HG03378 (cell line): ENCODE data around the gene PAXIP1.

Source experiments
- ATAC-seq: cut with Tn5 transposase; IDR thresholded peaks from one replicate; pipeline ENCODE4 v1.9.1; 2021; ENCODE audit warnings: mild to moderate bottlenecking, moderate library complexity; ENCODE audit not compliant: unreplicated experiment

Gene PAXIP1

DNA sequence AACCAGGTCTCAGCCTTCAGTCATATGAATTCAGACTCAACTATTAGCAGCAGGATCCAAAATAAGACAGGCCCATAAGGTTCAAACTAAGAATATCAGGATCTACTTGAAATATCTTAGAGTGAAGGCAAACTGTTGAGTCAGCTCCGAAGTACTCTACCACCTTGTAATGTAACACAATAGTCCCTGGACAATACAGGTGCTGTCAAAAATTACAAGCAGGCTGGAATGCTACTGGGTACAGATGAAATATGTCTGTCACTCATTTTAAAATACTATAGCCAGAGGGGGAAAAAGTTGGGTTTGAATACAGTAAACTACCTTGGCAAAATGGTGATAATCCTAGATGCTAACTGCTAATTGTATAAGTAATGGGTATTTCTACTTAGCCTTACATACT is 6.8 kb downstream of the PAXIP1 start:
- no peak for ATAC-seq

DNA sequence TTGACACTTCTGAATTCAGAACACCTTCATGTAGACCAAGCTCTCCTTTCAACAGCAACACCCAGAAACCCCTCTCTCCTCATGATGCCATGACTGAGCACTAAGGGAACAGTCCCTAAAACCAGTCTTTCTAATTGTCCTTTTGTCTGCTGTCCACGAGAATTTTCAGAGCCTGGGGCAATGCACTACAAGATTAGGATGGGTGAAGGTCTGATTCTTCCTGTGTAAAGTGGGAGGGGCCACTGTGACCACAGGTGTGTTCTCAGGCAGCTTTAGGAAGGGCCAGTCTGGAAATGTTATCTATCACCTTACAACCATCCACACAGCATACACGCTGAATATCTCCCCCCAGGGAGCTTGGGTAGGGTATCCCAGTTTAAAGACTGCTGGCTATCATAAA is 7.9 kb downstream of the PAXIP1 start:
- ATAC-seq = no peak

DNA sequence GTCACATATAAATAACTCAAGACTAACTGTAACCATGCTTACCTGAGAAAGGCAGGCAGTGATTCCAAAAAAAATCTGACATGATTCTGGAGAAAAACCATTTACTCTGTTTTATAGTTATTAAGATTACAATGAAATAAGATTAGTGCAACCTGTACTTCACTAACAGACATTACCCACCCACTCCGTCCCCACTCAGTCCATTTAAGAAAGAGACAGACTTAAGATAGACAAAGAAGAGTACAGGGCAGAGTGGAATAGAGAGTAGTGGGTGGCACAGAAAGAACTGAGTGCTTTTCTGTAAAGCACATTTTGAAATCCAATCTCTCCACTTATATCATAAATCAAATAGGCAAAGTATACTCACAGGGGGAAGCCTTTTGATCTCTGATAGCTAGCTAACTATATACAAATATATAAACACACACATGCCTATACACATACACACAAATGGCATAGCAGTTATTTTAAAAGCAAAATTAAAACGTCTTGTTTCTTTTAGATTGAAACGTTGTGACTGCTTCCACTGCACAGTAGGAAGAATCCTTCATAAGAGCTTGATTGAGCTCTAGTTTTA is 11.9 kb downstream of the PAXIP1 start:
- no peak for ATAC-seq

DNA sequence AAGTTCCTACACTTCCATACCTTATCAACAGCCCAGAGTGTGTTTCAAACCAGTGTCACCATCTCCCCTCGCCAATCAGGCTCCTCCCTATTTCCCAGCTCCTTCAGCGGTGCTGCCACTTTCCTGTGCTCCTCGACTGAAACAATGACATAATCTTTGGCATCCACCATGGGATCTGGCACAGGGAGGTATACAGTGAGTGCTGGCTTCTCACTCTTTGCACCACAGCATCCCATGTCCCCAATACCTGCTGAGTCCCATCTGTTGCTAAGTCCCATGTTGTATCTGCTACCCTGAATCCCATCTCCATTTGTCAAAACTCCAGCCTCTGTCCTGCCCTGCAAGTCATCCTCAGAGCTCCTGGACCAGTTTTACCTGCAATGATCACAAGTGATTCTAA is 15.4 kb downstream of the PAXIP1 start:
- no peak for ATAC-seq

DNA sequence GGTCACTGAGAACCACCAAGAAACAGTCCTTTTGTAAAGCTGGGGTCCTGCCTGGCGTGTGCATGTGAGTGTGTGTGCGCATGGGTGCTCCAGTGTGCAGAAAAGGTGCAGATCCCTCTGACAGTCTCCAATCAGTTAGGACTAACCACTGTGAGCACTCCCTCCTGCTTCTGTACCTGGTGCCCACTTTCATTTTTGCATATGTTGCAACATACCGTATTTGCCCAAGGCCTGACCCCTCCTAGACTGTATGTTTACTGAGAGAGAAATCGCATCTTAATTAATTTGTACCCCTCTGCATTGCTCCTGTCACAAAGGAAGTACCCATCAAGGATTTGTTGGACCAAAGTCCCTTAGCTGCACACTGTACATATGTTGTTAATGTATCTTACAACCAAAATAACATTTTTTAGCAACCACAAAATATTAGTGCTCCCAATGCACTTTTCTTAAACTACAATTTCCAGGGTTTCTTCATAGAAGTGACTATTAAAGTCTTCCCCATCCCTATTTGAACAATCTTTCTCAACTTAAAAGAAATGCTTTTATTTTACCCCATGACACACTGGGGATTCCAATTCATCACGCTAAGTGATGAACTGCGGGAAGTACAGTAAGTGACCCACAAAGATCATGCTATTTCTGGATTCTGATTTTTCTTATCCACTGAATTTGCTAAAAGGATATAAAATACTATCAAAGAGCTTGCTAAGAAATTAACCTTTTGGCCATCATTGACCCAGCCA is 16.6 kb downstream of the PAXIP1 start:
- ATAC-seq = no peak

DNA sequence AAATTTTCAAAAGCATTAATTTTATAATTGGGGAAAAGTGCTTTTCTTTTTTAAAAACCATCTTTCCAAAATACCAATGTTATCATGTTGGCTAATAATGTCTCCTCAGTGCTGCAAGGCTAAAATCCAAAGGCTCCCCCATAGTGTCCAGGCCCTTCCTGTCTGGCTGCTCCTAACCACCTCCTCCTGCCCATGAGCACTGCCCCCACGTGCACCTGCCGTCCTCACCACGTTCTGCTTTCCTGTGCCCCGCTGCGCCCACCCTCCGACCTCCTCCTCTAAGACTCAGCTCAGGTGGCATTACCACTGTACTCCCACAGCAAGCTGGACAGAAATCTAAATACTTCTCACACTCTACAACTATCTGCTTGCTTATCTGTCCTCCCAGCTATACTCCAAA is 17.7 kb downstream of the PAXIP1 start:
- no peak for ATAC-seq

DNA sequence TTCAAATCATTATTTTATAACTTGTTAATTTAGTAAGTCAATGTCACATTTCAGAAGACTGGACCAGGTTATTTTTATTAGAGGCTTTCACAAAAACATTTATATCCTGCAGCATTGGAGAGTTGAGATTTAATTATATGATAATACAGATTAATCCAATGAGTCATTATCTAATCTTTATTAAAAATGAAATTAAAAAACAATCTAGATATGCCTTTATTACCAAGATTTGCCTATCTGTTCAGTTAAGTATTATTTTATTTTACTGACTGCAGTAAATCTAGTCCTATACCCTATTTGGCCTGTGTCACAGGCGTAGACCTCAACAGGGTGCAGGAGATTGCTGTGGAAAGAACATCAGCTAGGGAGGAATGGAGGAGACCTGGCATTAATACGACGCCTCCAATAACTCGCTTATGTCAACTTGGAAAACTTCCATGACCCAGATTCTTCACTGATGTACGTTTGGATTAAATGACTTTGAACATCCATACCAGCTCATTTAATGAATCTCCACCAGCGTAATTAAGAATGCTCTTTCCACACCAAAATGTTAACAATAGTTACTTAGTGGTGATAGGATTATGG is 18.2 kb downstream of the PAXIP1 start:
- no peak for ATAC-seq

DNA sequence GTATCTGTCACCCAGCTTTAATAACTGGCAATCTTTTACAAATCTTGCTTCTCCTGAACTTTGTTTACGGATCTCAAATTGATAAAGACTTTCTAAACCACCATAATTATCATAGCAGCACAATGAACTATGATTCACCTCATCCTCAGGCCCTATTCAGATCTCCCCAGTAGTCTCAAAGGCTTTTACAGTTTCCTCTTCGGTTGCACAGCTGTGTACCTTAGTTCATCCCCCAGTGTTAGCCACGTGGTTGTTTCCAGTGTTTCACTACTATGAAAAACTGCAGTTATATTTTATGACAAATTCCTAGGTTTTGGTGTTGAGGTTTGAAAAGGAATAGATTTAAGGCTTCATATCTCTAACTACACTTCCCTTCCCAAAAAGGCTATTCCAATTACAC is 24.9 kb downstream of the PAXIP1 start:
- ATAC-seq = no peak

DNA sequence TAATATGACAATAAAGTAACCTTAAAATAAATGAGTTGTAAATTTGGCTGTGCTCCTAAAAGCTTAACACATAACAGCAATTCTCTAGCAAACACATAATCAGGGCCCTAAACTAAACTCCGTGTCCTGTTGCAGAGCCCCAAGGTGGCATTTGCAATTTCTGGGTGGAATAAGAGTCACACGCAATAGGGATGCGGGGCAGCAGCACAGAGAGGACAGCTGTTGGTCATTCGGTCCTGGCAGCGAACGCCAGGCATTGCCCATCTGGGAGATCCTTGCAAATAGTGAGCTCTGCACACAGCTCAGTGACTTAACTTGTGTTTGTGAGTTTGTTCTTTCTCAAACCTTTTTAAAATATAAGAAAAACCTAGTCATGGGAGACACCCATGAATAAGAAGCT is 25.7 kb downstream of the PAXIP1 start:
- no peak for ATAC-seq

DNA sequence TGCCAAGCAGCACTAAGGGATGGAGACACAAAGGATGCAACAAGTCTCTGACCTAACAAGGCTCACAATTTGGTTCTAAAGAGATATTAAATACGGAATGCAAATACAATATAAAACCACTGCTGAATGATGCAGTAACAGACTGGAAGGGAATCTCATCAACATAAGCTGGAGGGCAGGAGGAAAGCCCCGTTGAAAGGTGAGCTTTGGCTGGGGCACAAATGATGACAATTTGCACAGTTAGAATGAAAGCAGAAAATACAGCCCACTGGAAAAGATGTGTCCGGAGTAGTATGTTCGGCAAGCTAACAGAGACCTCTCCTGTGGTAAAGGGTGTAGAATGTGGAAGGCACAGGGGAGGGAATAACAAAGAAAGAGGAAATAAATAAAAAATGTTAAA is 26.1 kb downstream of the PAXIP1 start:
- no peak for ATAC-seq

DNA sequence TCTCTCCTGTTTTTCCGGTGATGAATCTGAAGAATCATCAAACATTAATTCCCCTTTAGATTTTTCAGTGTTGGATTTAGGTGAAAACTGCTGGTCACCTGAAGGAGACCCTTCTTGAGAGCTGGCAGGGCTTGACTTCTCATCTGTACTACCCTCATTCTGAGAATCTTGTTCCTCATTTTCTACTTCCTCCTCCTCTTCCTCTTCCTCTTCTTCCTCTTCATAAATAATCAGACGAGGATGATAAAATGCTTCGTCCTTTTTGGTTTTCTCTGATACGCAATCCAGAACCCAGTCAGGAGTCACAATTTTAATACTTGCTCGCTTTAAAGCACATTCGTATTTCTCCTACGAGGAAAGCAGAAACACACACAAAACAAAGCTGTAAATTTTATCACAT is 26.9 kb downstream of the PAXIP1 start:
- no peak for ATAC-seq

DNA sequence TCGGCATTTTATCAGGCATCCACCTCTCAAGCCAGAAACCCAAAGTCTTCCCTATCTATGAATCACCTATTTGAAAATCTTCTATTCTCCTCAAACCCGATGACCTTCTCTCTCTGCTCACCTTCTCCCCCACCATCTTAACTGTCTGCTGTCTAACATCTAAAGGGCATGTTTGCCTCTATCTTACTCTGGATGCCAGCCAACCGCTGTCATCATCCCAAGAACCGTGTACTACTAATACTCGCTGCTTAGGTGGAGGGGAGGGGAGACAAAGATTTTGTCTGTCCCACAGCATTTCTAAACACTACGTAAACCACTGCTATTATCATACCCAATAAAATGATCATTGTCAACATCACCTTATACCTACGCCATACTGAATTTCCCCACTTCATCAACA is 29.5 kb downstream of the PAXIP1 start:
- no peak for ATAC-seq

DNA sequence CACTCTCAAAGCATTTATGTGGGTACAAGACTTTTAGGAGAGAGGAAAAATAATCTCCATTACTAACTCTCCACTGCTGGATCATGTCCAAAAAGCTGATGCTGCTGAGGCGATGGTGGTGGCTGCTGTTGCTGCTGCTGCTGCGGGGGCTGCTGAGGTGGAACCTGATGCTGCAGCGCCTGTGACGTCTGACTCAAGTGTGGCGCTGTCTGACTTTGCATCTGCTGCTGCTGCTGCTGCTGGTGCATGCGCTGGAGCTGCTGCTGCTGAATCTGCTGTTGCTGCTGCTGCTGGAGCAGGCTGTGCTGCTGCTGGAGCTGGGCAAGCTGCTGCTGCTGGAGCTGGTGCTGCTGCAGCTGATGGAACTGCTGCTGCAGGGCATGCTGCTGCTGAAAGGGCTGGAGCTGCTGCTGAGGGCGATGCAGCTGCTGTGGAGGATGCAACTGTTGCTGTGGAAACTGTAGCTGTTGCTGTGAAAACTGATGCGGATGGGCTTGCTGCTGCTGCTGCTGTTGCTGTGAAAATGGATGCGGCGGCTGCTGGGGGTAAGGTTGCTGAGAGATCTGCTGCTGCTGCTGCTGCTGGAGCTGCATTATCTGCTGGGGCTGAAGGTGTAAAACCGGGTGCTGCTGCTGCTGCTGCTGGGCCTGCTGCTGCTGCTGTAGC is 34.5 kb downstream of the PAXIP1 start:
- no peak for ATAC-seq

DNA sequence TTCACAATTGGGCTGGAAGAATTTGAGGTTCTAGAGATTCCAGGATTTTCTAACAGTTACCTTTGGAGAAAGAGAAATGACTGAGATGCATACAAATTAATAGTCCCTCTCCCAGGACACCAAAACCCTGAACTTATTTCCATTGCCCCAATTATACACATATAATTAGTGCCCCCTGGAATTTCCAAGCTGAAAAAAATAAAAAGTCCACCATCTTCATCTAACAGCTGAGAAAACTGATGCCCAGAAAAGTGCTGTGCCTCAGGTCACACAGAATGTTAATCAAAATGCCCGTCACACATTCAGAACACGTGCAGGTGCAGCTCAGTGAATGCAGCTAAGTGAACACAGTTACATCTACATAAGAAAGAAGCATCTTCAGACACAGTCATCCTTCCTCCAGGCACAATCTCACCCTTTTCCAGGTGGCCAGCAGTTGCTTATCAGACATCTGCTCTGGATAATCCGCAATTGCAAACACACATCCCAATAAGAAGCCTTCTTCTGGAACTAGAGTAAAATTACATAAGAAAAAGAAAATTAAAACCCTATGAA is 35.4 kb downstream of the PAXIP1 start:
- ATAC-seq = no peak

DNA sequence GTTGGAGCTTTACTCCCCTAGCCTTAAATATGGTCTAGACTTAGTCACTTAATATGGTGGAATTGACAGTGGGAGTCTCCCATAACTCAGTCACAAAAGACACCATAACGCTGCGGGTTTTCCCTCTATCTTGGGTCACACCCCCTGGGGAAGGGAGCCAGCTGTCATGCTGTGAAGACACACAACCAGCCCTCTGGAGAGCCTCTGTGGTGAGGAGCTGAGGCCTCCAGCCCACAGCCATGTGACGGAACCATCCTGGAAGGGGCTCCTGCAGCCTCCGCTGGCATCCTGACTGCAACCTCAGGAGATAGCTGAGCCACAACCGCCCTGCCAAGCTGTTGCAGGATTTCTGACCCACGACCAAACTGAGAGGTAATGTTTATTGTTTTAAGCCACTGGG is 37.9 kb downstream of the PAXIP1 start:
- ATAC-seq = no peak

DNA sequence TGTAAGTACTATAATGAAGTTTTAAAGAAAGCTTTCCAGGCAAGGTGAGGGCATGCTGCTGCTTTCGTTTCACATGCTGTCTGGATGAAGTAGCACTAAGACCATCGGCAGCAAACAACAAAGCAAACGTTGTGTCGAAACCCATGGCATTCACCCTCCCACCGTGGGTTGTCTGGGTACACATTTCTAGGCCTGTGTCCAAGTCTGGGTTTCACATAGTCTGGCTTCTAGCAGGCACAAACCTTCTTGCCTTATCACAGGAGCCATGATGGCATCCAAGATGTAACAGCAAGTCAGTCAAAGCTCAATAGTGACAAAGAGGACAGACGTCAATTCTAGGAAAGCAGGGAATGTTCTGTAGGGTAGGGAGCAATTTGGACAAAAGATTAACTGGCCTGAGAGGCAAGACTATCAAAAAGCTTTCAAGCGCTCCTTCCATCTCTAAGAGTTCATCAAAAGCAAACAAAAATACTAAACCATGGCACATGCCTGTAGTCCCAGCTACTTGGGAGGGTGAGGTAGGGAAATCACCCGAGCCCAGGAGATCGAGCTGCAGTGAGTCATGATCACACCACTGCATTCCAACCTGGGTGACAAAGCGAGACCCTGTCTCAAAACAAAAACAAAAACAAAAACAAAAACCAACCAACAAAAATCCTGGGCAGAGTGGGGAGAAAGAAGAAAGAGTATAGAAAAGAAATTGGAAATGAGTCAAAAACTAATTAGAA is 42.7 kb downstream of the PAXIP1 start:
- no peak for ATAC-seq

DNA sequence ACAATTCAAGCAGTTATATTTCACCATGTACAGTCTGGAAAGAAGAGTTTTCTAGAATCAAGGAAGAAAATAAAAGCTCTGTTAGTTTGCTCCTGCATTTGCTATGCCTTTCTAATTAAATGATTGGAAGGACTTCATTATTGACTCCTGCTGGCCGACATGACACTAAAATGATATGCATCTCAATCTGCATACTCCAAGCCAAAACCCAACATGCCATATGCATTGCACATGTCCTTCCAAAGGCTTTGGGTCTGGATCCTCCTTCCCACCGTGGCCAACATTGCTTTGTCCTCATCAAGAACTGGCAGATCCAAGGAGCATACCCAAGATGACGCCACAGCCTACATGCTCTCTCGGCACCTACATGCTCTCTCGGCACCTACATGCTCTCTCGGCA is 46.5 kb downstream of the PAXIP1 start:
- ATAC-seq = no peak

DNA sequence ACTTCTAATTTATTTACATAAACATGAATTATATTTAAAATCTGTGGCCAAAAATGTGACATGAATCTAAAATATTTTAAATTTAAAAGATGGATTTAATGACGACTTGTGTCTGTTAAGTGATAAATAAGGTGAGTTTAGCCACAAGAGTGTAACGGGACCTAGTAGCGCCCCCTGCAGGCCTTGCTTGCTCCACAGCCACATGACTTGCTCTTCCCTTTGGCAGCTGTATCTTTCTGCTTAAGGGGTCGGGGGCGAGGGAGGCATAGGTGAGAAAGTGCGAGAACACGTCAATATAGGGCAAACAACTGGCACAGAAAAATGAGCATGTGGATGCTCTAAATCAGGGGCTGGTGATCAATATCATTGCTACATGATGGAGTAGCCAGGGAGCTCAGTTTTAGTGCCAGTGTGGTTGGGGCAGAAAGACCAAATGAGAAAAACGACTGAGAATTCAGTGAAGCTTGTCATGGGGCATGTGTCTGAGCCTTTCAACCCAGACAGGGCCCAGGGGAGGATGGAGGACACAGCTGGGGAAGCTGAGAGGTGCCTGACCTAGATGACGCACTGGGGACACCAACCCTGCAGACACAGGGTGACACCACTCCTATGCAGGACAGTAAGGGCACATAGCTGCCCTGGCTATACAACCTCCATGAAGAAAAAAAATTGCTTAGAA is 49.8 kb downstream of the PAXIP1 start:
- no peak for ATAC-seq

DNA sequence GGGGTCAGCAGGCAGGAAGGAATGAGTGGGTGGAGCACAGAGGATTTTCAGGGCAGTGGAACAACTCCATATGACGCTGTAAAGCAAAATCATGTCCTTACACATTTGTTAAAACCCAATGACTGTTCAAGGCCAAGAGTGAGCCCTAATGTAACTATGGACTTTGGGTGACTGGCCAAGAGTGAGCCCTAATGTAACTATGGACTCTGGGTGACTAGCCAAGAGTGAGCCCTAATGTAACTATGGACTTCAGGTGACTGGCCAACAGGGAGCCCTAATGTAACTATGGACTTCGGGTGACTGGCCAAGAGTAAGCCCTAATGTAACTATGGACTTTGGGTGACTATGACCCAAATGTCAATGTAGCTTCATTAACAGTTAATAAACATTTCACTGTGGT is 52.0 kb downstream of the PAXIP1 start:
- no peak for ATAC-seq

DNA sequence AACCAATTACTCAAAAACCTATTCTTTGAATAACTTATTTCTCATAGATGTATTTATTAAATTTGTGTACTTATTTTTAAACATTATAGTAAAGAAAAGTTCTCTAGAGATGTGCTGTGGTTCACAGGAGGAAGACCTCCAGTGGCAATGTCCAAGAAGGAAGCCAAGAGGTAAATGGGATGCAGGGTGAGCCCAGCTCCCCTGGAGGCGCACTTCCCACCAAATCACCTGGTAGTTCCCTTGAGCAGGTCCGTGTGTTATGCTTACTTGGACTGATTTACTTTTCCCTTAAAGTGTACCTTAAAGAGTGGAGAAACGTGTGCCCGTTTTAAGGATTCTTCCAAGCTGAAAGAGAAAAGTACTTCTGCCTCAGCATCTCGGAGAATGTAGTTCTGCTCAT is 55.3 kb downstream of the PAXIP1 start:
- ATAC-seq = no peak

DNA sequence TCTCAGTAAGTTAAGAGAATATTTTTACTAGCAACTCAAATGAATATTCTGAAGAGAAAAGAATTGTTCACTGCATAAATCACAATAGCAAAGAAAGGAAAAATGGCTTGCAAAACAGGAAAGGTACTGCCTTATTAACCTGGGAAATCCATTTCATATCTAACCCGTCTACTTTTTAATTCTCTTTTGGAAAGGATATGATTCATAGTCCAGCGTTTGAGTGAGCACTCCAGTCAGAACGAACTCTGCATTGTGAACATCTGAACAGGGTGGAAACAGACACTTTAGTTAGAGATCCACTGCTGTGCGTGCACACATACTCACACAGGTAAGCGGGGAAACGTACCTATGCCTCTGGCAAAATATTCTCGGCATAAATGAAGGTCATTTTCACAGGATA is 56.8 kb downstream of the PAXIP1 start:
- no peak for ATAC-seq
